Osteoblast (primary cell): ENCODE data around the gene ERG. TPM values are rescaled to one million over a fixed set of nuclear protein-coding genes. Genes with fewer than 3 reads are reported as not detected.

Experiments used
- DNase-seq: peaks from one replicate; pipeline ENCODE4 v3.0.0; 2011; ENCODE audit warnings: low spot score, mixed read lengths; ENCODE audit not compliant: insufficient read length; ENCODE audit errors: missing footprints
- H2AFZ ChIP-seq: 2 replicates; pipeline ENCODE4 v1.6.0; 2011; ENCODE audit warnings: mild to moderate bottlenecking, low read length
- H3K27ac ChIP-seq: 2 replicates; pipeline ENCODE4 v1.5.1; 2011; ENCODE audit warnings: mild to moderate bottlenecking, low read depth, low read length, moderate library complexity
- H3K27me3 ChIP-seq: 2 replicates; pipeline ENCODE4 v1.6.0; 2012; ENCODE audit warnings: mild to moderate bottlenecking, control low read depth, inconsistent platforms, low read length, moderate library complexity; ENCODE audit not compliant: insufficient read depth
- H3K36me3 ChIP-seq: 2 replicates; pipeline ENCODE4 v1.5.1; 2011; ENCODE audit warnings: mild to moderate bottlenecking, low read length, control low read depth, moderate library complexity; ENCODE audit not compliant: insufficient read depth
- H3K4me1 ChIP-seq: 2 replicates; pipeline ENCODE4 v1.5.1; 2011; ENCODE audit warnings: mild to moderate bottlenecking, low read length, control low read depth, moderate library complexity; ENCODE audit not compliant: insufficient read depth
- H3K4me2 ChIP-seq: 2 replicates; pipeline ENCODE4 v1.6.0; 2011; ENCODE audit warnings: mild to moderate bottlenecking, low read length; ENCODE audit not compliant: insufficient read depth
- H3K4me3 ChIP-seq: fragments of 200-600 bp; sonication (generic); 3 replicates; pipeline ENCODE4 v1.5.1; 2012; ENCODE audit warnings: mild to moderate bottlenecking, low read length, inconsistent platforms; ENCODE audit not compliant: insufficient read depth
- H3K79me2 ChIP-seq: 2 replicates; pipeline ENCODE4 v1.6.0; 2012; ENCODE audit warnings: mild to moderate bottlenecking, low read length, control low read depth, inconsistent platforms; ENCODE audit not compliant: insufficient read depth
- H3K9me3 ChIP-seq: 2 replicates; pipeline ENCODE4 v1.5.1; 2011; ENCODE audit warnings: low read depth, low read length, control low read depth
- H4K20me1 ChIP-seq: 2 replicates; pipeline ENCODE4 v1.6.0; 2012; ENCODE audit warnings: mild to moderate bottlenecking, low read length, control low read depth; ENCODE audit not compliant: insufficient read depth
- total RNA-seq: library from RNA; depleted of rRNA; stranded (reverse); fragments of >200 nt; gene quantifications from 2 replicates; pipeline ENCODE4 v1.2.3, GENCODE V29; 2012
- TF ChIP-seq, protein P1 (sequence below): IDR thresholded peaks from 2 replicates; pipeline ENCODE4 v1.5.1; 2011; ENCODE audit warnings: mild to moderate bottlenecking, low read depth, low read length, moderate library complexity; ENCODE audit errors: extremely low read depth

ERG gene
- total RNA-seq, 1 donor: 1.1 TPM

DNA sequence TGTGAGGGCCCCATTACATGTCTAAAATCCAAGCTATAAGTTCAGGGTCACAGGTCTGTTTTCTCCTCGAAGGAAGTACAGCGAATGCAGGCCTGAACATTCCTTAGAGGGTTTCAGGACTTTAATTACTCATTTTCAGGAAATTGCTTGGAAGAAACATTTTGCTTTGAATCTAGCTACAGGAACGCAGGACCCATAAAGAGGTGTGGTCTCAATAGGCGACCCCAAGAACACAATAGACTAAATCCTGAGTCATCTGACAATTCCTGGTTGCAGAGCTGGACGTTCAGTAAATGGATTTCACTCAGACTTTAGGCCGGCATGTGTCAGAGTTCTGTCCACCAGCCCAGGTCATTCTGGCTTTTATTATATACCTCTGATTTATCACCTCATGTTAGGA lies 1.0 kb upstream of the ERG start:
- Histone ChIP-seq H3K4me1 (peaks cover 13% of the 10 kb centered on the region), H3K4me2 (no peak overlapping the region), H4K20me1 (no peaks in the 10 kb centered on the region), H3K27me3 (peaks cover 10% of the 10 kb centered on the region), H3K4me3 (no peak overlapping the region), H3K9me3 (no peaks in the 10 kb centered on the region), H2AFZ (no peak overlapping the region), H3K79me2 (no peaks in the 10 kb centered on the region), H3K36me3 (no peaks in the 10 kb centered on the region), H3K27ac (no peak overlapping the region)
- no peak for DNase-seq
- TF ChIP-seq, protein P1, sequence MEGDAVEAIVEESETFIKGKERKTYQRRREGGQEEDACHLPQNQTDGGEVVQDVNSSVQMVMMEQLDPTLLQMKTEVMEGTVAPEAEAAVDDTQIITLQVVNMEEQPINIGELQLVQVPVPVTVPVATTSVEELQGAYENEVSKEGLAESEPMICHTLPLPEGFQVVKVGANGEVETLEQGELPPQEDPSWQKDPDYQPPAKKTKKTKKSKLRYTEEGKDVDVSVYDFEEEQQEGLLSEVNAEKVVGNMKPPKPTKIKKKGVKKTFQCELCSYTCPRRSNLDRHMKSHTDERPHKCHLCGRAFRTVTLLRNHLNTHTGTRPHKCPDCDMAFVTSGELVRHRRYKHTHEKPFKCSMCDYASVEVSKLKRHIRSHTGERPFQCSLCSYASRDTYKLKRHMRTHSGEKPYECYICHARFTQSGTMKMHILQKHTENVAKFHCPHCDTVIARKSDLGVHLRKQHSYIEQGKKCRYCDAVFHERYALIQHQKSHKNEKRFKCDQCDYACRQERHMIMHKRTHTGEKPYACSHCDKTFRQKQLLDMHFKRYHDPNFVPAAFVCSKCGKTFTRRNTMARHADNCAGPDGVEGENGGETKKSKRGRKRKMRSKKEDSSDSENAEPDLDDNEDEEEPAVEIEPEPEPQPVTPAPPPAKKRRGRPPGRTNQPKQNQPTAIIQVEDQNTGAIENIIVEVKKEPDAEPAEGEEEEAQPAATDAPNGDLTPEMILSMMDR: no peak

DNA sequence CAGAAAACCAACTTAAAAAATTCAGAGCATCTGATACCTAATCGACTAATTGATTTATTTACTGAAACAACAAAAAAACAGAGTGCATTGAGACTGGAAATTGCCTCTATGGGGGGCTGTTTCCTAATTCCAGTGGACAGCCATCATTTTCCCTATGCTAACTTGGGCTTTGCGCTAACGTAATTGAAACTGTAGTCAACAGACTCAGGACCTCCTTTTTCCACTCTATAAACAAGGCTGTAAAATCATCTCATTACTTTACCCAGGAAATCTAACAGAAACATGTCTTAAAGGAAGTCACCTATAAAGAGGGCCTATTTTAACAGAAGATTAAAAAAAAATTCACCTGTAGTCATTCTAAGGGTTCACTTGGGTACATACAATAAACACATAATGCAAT lies 2.1 kb downstream of the ERG start:
- Histone ChIP-seq H3K27me3 (peaks cover 10% of the 10 kb centered on the region), H3K4me2 (no peak overlapping the region), H3K9me3 (no peaks in the 10 kb centered on the region), H3K36me3 (no peaks in the 10 kb centered on the region), H3K4me1 (peaks cover 6% of the 10 kb centered on the region), H4K20me1 (no peaks in the 10 kb centered on the region), H3K27ac (no peak overlapping the region), H3K79me2 (no peaks in the 10 kb centered on the region), H3K4me3 (no peak overlapping the region), H2AFZ (no peak overlapping the region)
- TF ChIP-seq, protein P1: no peak
- DNase-seq: no peak

DNA sequence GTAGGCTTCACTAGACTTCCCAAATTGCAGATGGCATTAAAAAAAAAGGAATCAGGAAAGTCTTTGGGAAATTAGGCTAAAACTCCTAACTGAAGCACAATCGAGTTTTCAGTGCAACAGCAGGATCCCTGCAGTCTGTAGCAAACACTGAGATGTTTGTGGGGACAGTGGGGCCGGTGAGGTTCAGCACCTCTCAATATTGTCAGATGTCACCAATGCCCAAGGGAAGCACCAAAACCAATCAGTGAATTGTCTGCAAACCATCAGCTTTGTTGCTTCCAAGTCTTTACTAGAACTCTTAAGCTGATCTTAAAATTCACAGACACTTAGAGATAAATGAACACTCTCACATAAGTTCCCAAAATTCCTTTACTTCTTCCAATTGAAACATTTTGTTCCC lies 2.6 kb downstream of the ERG start:
- H3K79me2 ChIP-seq: no peaks in the 10 kb centered on the region
- TF ChIP-seq, protein P1: no peak

DNA sequence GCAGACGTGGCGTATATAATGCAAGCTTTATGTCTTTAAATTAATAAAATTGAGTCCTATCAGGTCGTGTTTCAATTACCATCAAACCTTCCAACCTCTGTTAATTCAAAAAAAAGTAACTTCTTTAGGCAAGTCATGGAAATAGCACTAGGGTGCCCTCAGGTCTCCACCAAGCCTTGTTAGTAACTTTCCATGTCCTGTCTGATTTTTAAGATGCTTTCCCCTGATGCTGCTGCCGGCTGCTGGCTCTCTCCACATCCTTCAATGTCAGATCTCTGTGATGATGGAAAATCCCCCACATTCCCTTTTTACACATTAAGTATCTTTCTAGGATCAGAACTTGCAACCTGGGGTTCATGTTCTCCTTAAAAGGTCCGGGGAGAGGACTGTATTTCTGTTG lies 3.0 kb downstream of the ERG start:
- Histone ChIP-seq H3K79me2 (no peaks in the 10 kb centered on the region), H3K4me1 (peaks cover 6% of the 10 kb centered on the region), H3K9me3 (no peaks in the 10 kb centered on the region), H4K20me1 (no peaks in the 10 kb centered on the region), H3K27me3 (peaks cover 10% of the 10 kb centered on the region), H3K4me2 (no peak overlapping the region), H3K27ac (no peak overlapping the region), H3K36me3 (no peaks in the 10 kb centered on the region), H2AFZ (no peak overlapping the region), H3K4me3 (no peak overlapping the region)
- DNase-seq: no peak
- TF ChIP-seq, protein P1: no peak

More for the DNA sequence above, 2.6 kb downstream of the ERG start:
- Histone ChIP-seq H2AFZ (no peak overlapping the region), H3K9me3 (no peaks in the 10 kb centered on the region), H3K27ac (no peak overlapping the region), H3K4me2 (no peak overlapping the region), H3K4me3 (no peak overlapping the region), H3K27me3 (peaks cover 10% of the 10 kb centered on the region), H3K4me1 (peaks cover 6% of the 10 kb centered on the region), H3K36me3 (no peaks in the 10 kb centered on the region), H4K20me1 (no peaks in the 10 kb centered on the region)
- DNase-seq: no peak
